NCI-H1417 treated with DMSO at 0.1 percent for 48 hours (cell line): ENCODE data around the gene PGF.

Source experiments
- DNase-seq: peaks from one replicate; lab custom pipeline; 2025; lab: John Stamatoyannopoulos, UW

The PGF gene

GRCh38 chr14:74956280-74957072, 1.1 kb upstream of the PGF start:
- DNase-seq, result no peak

GRCh38 chr14:74956027-74956279, 556 bp upstream of the PGF start:
- DNase-seq, result no peak

GRCh38 chr14:74954947-74955228, 509 bp downstream of the PGF start:
- DNase-seq, result no peak

GRCh38 chr14:74954232-74954946, 1.0 kb downstream of the PGF start:
- DNase-seq, result no peak

GRCh38 chr14:74953686-74954085, 1.7 kb downstream of the PGF start:
- DNase-seq, result no peak

- DNase-seq, result no peak
Observed at GRCh38 chr14:74952697-74953484, 2.5 kb downstream of the PGF start.

GRCh38 chr14:74952180-74952665, 3.2 kb downstream of the PGF start:
- DNase-seq, result no peak

- DNase-seq, result no peak
Observed at GRCh38 chr14:74951443-74952179, 3.8 kb downstream of the PGF start.

- no peak for DNase-seq
Observed at GRCh38 chr14:74950795-74951442, 4.5 kb downstream of the PGF start.

- DNase-seq, result no peak
Observed at GRCh38 chr14:74949859-74950573, 5.4 kb downstream of the PGF start.

- DNase-seq, result no peak
Observed at GRCh38 chr14:74949191-74949601, 6.2 kb downstream of the PGF start.

- DNase-seq, result no peak
Observed at GRCh38 chr14:74948228-74949175, 6.9 kb downstream of the PGF start.

GRCh38 chr14:74947353-74948227, 7.8 kb downstream of the PGF start:
- DNase-seq, result no peak

GRCh38 chr14:74946659-74947281, 8.6 kb downstream of the PGF start:
- no peak for DNase-seq

GRCh38 chr14:74945852-74946658, 9.3 kb downstream of the PGF start:
- DNase-seq, result no peak

GRCh38 chr14:74945261-74945851, 10.0 kb downstream of the PGF start:
- DNase-seq, result no peak

- no peak for DNase-seq
Observed at GRCh38 chr14:74942608-74943007, 12.8 kb downstream of the PGF start.
